GM12878 (cell line): ENCODE measurements around the gene AASDH. TPM values are rescaled to one million over a fixed set of nuclear protein-coding genes. Genes with fewer than 3 reads are reported as not detected.
"Not testable (repeated sequence)": the region's sequence is repeated elsewhere in the genome, so short reads cannot be mapped to it uniquely, and the experiment has no call there.

ENCODE experiments used
- ATAC-seq: fragments of 200-7000 bp; cut with Tn5 transposase; 3 replicates; pipeline ENCODE4 v1.9.1; 2020; ENCODE audit warnings: mild to moderate bottlenecking, moderate library complexity
- BruUV-seq: library from RNA; stranded (reverse); fragments of 400-500 nt; replicated peaks from 2 replicates; lab custom pipeline; 2021; lab: Mats Ljungman, UMichigan
- CTCF ChIA-PET: fragments of 300-600 bp; sonication (Branson Sonifier 250); formaldehyde crosslinking; extraction: SDS; loops from one replicate; lab custom pipeline; 2021; ENCODE audit warnings: inconsistent platforms; lab: Yijun Ruan, JAX
- POLR2A ChIA-PET: fragments of 350-600 bp; formaldehyde crosslinking; extraction: SDS; loops from one replicate; lab custom pipeline; 2021; ENCODE audit warnings: inconsistent platforms; lab: Charles Lee
- RAD21 ChIA-PET: fragments of 300-600 bp; sonication (Branson Sonifier 250); formaldehyde crosslinking; loops from one replicate; lab custom pipeline; 2023; ENCODE audit warnings: antibody characterized with exemption; ENCODE audit not compliant: unreplicated experiment; lab: Charles Lee
- SMC1A ChIA-PET: fragments of 300-600 bp; sonication (Branson Sonifier 250); formaldehyde crosslinking; loops from one replicate; lab custom pipeline; 2023; ENCODE audit not compliant: unreplicated experiment, uncharacterized antibody; lab: Charles Lee
- DNase-seq: peaks from one replicate; pipeline ENCODE4 v3.0.0-alpha.2; 2011; ENCODE audit warnings: low read depth, low spot score
- FAIRE-seq: peaks from 3 replicates; lab custom pipeline; 2011; peaks lifted over from hg19 to GRCh38; lab: Jason Lieb, UNC
- H2AFZ ChIP-seq: 2 replicates; pipeline ENCODE4 v1.6.0; 2011; ENCODE audit warnings: low read depth, low read length, control low read depth; ENCODE audit not compliant: control insufficient read depth
- H3K27ac ChIP-seq: 2 replicates; pipeline ENCODE4 v1.5.1; 2011; ENCODE audit warnings: control low read depth; ENCODE audit not compliant: control insufficient read depth, insufficient read depth
- H3K27me3 ChIP-seq, 2 experiments: replicated peaks in 1 of 2; 2 replicates each; pipeline versions ENCODE4 v1.6.0 to v1.6.1; 2011; ENCODE audit warnings: low read length in 1 of 2; ENCODE audit not compliant: control insufficient read depth in 2 of 2, insufficient read depth in 2 of 2
- H3K36me3 ChIP-seq, 2 experiments: 2 replicates each; pipeline ENCODE4 v1.5.1; 2011; ENCODE audit warnings: low read length in 1 of 2; ENCODE audit not compliant: control insufficient read depth in 2 of 2, insufficient read depth in 2 of 2
- H3K4me1 ChIP-seq: 2 replicates; pipeline ENCODE4 v1.6.1; 2011; ENCODE audit warnings: mild to moderate bottlenecking, low read length, moderate library complexity, mixed read lengths; ENCODE audit not compliant: control insufficient read depth, insufficient read depth
- H3K4me2 ChIP-seq: 2 replicates; pipeline ENCODE4 v1.6.0; 2011; ENCODE audit warnings: control low read depth; ENCODE audit not compliant: control insufficient read depth, insufficient read depth
- H3K4me3 ChIP-seq: fragments of 200-600 bp; sonication (generic); 2 replicates; pipeline ENCODE4 v1.5.1; 2016
- H3K79me2 ChIP-seq: 2 replicates; pipeline ENCODE4 v1.6.0; 2011; ENCODE audit warnings: low read length; ENCODE audit not compliant: control insufficient read depth, insufficient read depth
- H3K9ac ChIP-seq: 2 replicates; pipeline ENCODE4 v1.8.0; 2011; ENCODE audit warnings: low read length, control low read depth, mixed read lengths; ENCODE audit not compliant: control insufficient read depth, insufficient read depth
- H3K9me3 ChIP-seq: replicated peaks from 3 replicates; pipeline ENCODE4 v1.5.1; 2011; ENCODE audit warnings: mild to moderate bottlenecking, low read length; ENCODE audit not compliant: control insufficient read depth, insufficient read depth
- H4K20me1 ChIP-seq: 2 replicates; pipeline ENCODE4 v1.6.0; 2011; ENCODE audit not compliant: control insufficient read depth, insufficient read depth
- BCLAF1 ChIP-seq: fragments of 450-650 bp; IDR thresholded peaks from 2 replicates; pipeline ENCODE4 v1.6.1; 2017; ENCODE audit warnings: antibody characterized with exemption, mild to moderate bottlenecking, moderate library complexity
- BHLHE40 ChIP-seq, 2 experiments: fragments of 450-650 bp in 1 of 2; IDR thresholded peaks; 2 replicates each; pipeline ENCODE4 v1.6.1; 2011 to 2017; ENCODE audit warnings: low read depth in 2 of 2, borderline replicate concordance in 1 of 2, improper control_type of control experiment in 1 of 2, low read length in 1 of 2, mild to moderate bottlenecking in 1 of 2
- GABPA ChIP-seq: IDR thresholded peaks from 2 replicates; pipeline ENCODE4 v1.6.1; 2014; ENCODE audit warnings: antibody characterized with exemption, low read depth, mild to moderate bottlenecking, inconsistent platforms
- WGBS: methylation state at CpG from one replicate; pipeline ENCODE4 v1.1.6; 2016; ENCODE audit warnings: low lambda C conversion rate; ENCODE audit not compliant: insufficient replicate concordance, insufficient coverage; ENCODE audit errors: missing lambda C conversion rate; 5-methylcytosine and 5-hydroxymethylcytosine counted together
- in situ Hi-C: fragments of 300-500 bp; cut with MboI; formaldehyde crosslinking; loops from 9 replicates; pipeline ENCODE4 v1.14.3; 2018; ENCODE audit warnings: mixed read lengths
- intact Hi-C: fragments of 100-400 bp; cut with micrococcal nuclease; formaldehyde crosslinking; loops from one replicate; pipeline ENCODE4 v1.14.2; 2022; ENCODE audit not compliant: unreplicated experiment
- polyA plus RNA-seq, 11 experiments: library from polyadenylated mRNA; depleted of rRNA in 4 of 11; unstranded in 6 of 11; stranded (reverse) in 5 of 11; fragments of >200 nt; fragmentation: Nextera tagmentation in 4 of 11; fragmentation: Illumina TruSeq in 1 of 11; extraction: Ambion mirVana in 4 of 11; extraction: Trizol in 1 of 11; gene quantifications; 1 replicate in 1 of 11; 2 replicates in 10 of 11; pipeline versions ENCODE4 v1.2.1 to v1.2.3, GENCODE V29; 2011 to 2016; ENCODE audit warnings: inconsistent platforms in 2 of 11, missing spikeins in 2 of 11, low read depth in 1 of 11
- total RNA-seq, 4 experiments: library from RNA; depleted of rRNA in 3 of 4; stranded (reverse); fragments of >200 nt in 3 of 4; fragmentation: Illumina TruSeq in 1 of 4; extraction: Trizol in 1 of 4; gene quantifications; 2 replicates each; pipeline versions ENCODE4 v1.2.1 to v1.2.3, GENCODE V29; 2013 to 2021

The AASDH gene
- total and polyA plus RNA-seq, 10 of the 15 experiments (the other 5 are each of a cell fraction or from before 2014, with no cell fraction given), result 7.3 to 19.1 (median 11.3) TPM

GRCh38 chr4:56370377-56370776, 16.9 kb downstream of the AASDH start:
- TF ChIP-seq BCLAF1 (no peak), GABPA (no peak), BHLHE40 (IDR thresholded peaks at IDR 0.05; ENCODE audit: borderline replicate concordance in 1 of 2, low read depth in 2 of 2, low read length in 1 of 2) (no peak)
- no peaks in the 10 kb centered on the region for H3K4me1 ChIP-seq
- ATAC-seq, result no peak
- no peak overlapping the region for H3K4me2 ChIP-seq
- WGBS, result 92% methylated on average over 3 of the region's 3 CpGs
- H3K9ac ChIP-seq, result no peak overlapping the region
- intact Hi-C loops (no loop called here), in situ Hi-C loops (no loop called here)
- POLR2A ChIA-PET, result no interaction called here
- H3K79me2 ChIP-seq, result no peaks in the 10 kb centered on the region
- FAIRE-seq, result no peak
- no peaks in the 10 kb centered on the region for H3K27me3 ChIP-seq
- no peak for DNase-seq
- no peaks in the 10 kb centered on the region for H3K36me3 ChIP-seq
- no peak overlapping the region for H3K4me3 ChIP-seq
- H3K27ac ChIP-seq, result no peak overlapping the region
- H3K9me3 ChIP-seq, result no peaks in the 10 kb centered on the region
- CTCF ChIA-PET, result no interaction called here
- RAD21 ChIA-PET, result no interaction called here
- no peaks in the 10 kb centered on the region for H4K20me1 ChIP-seq
- no peak overlapping the region for H2AFZ ChIP-seq
- SMC1A ChIA-PET, result no interaction called here
- no TSS peak for BruUV-seq

GRCh38 chr4:56362981-56363380, 24.3 kb downstream of the AASDH start:
- 94% methylated on average over 12 of the region's 12 CpGs for WGBS
- H2AFZ ChIP-seq, H3K4me3 ChIP-seq, BruUV-seq, H3K27me3 ChIP-seq, H3K36me3 ChIP-seq, RAD21 ChIA-PET, H3K4me2 ChIP-seq, intact Hi-C loops, POLR2A ChIA-PET, H3K27ac ChIP-seq, in situ Hi-C loops, H3K79me2 ChIP-seq, FAIRE-seq, DNase-seq, ATAC-seq, H3K9me3 ChIP-seq, H3K4me1 ChIP-seq, H3K9ac ChIP-seq, CTCF ChIA-PET, H4K20me1 ChIP-seq, SMC1A ChIA-PET: not testable (repeated sequence)
